Vagina (tissue), 2 donors: ENCODE measurements around the gene DDX56. TPM values are rescaled to one million over a fixed set of nuclear protein-coding genes. Genes with fewer than 3 reads are reported as not detected.

ENCODE experiments used
- DNase-seq, 2 donors: peaks; one replicate each; pipeline ENCODE4 v3.0.0-alpha.2; 2017; ENCODE audit errors: extremely low spot score in 2 of 2
- H3K27ac ChIP-seq: fragments of 200-600 bp; sonication (generic); one replicate; pipeline ENCODE4 v1.5.1; 2019
- H3K27me3 ChIP-seq: fragments of 200-600 bp; sonication (generic); one replicate; pipeline ENCODE4 v1.5.1; 2019
- H3K36me3 ChIP-seq, 2 donors: fragments of 200-600 bp; sonication (generic); one replicate each; pipeline ENCODE4 v1.5.1; 2017 to 2019
- H3K4me1 ChIP-seq: fragments of 200-600 bp; sonication (generic); one replicate; pipeline ENCODE4 v1.5.1; 2019
- H3K4me3 ChIP-seq, 2 donors: fragments of 200-600 bp; sonication (generic); 1 replicate in 1 of 2; 2 replicates in 1 of 2; pipeline ENCODE4 v1.5.1; 2016 to 2019
- H3K9me3 ChIP-seq: fragments of 200-600 bp; sonication (generic); one replicate; pipeline ENCODE4 v1.5.1; 2019
- CTCF ChIP-seq, 3 experiments: fragments of 450-650 bp in 2 of 3; fragments of 200-600 bp in 1 of 3; sonication (generic) in 1 of 3; IDR thresholded peaks; one replicate each; pipeline ENCODE4 v1.5.1; 2017 to 2019; ENCODE audit warnings: antibody characterized with exemption in 3 of 3, mild to moderate bottlenecking in 2 of 3, moderate library complexity in 2 of 3
- POLR2A ChIP-seq, 2 donors: fragments of 450-650 bp; IDR thresholded peaks; one replicate each; pipeline ENCODE4 v1.6.1; 2017; ENCODE audit warnings: antibody characterized with exemption in 2 of 2, mild to moderate bottlenecking in 2 of 2, moderate library complexity in 2 of 2
- POLR2AphosphoS5 ChIP-seq, 2 donors: sonication (generic); formaldehyde crosslinking; IDR thresholded peaks; one replicate each; pipeline ENCODE4 v1.9.0; 2017; ENCODE audit warnings: antibody characterized with exemption in 2 of 2, mild to moderate bottlenecking in 2 of 2, low read depth in 1 of 2; ENCODE audit not compliant: insufficient read depth in 1 of 2
- intact Hi-C: fragments of 100-400 bp; cut with DNase I; formaldehyde crosslinking; loops from one replicate; pipeline ENCODE4 v1.15.1; 2023
- total RNA-seq: library from RNA; depleted of rRNA; stranded (reverse); fragments of >200 nt; gene quantifications from one replicate; pipeline ENCODE4 v1.2.3, GENCODE V29; 2016

Gene DDX56
- total RNA-seq, 1 donor from 2014 or later, result 60.2 TPM

DNA sequence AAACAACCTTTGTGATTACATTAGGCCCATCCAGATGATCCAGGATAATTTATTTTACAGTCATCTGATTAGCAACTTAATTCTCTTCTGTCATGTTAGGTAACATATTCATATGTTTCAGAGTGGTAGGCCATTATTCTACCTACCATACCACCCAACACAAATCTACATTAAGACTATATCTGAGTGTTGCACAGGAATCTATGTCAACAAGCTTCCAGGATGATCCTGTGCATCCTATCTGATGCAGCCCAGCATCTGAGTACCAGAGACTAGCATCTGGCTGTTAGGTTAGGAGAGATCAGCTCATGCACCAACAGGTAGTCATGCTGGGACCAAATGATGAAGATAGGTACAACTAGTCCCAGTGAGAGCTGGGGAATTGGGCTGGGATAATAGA lies 1.3 kb upstream of the DDX56 start:
- Histone ChIP-seq H3K36me3 (peaks cover 0 to 52% of the 10 kb centered on the region in 2 donors), H3K4me3 (no peak overlapping the region), H3K9me3 (no peaks in the 10 kb centered on the region), H3K27me3 (no peaks in the 10 kb centered on the region), H3K4me1 (peaks cover 37% of the 10 kb centered on the region), H3K27ac (no peak overlapping the region)
- no peak for DNase-seq
- intact Hi-C loops, result loop anchor here (10.0 kb wide), 1 partner anchor 410 kb away; no protein-coding TSS in a partner anchor
- TF ChIP-seq POLR2AphosphoS5 (IDR thresholded peaks at IDR 0.05; ENCODE audit: insufficient read depth in 1 of 2, low read depth in 1 of 2) (no peak), POLR2A (IDR thresholded peaks at IDR 0.05) (no peak)

GRCh38 chr7:44574287-44574872 lies 672 bp upstream of the DDX56 start:
- H3K27ac ChIP-seq, result peak overlapping the region; percentile 87
- TF ChIP-seq CTCF (IDR thresholded peaks at IDR 0.05), result no peak
- TF ChIP-seq POLR2A (IDR thresholded peaks at IDR 0.05), result no peak
- peak in 1 of 2 donors; percentile 6 for TF ChIP-seq POLR2AphosphoS5 (IDR thresholded peaks at IDR 0.05; ENCODE audit: insufficient read depth in 1 of 2, low read depth in 1 of 2)
- H3K9me3 ChIP-seq, result no peaks in the 10 kb centered on the region
- H3K36me3 ChIP-seq, result peaks cover 0 to 54% of the 10 kb centered on the region in 2 donors
- intact Hi-C loops, result loop anchor here (10.0 kb wide), 1 partner anchor 410 kb away; no protein-coding TSS in a partner anchor
- DNase-seq, result no peak
- peak overlapping the region; percentile 86 to 99 for H3K4me3 ChIP-seq
- no peaks in the 10 kb centered on the region for H3K27me3 ChIP-seq
- peaks cover 35% of the 10 kb centered on the region for H3K4me1 ChIP-seq

GRCh38 chr7:44572771-44573170 lies 937 bp downstream of the DDX56 start:
- H3K9me3 ChIP-seq, result no peaks in the 10 kb centered on the region
- intact Hi-C loops, result loop anchor here (10.0 kb wide), 1 partner anchor 412 kb away; no protein-coding TSS in a partner anchor
- H3K4me3 ChIP-seq, result peak overlapping the region; percentile 86 to 99
- no peaks in the 10 kb centered on the region for H3K27me3 ChIP-seq
- peaks cover 35% of the 10 kb centered on the region for H3K4me1 ChIP-seq
- H3K36me3 ChIP-seq, result peaks cover 0 to 57% of the 10 kb centered on the region in 2 donors
- no peak for DNase-seq
- no peak for TF ChIP-seq CTCF (IDR thresholded peaks at IDR 0.05)
- no peak for TF ChIP-seq POLR2A (IDR thresholded peaks at IDR 0.05)
- no peak overlapping the region for H3K27ac ChIP-seq

DNA sequence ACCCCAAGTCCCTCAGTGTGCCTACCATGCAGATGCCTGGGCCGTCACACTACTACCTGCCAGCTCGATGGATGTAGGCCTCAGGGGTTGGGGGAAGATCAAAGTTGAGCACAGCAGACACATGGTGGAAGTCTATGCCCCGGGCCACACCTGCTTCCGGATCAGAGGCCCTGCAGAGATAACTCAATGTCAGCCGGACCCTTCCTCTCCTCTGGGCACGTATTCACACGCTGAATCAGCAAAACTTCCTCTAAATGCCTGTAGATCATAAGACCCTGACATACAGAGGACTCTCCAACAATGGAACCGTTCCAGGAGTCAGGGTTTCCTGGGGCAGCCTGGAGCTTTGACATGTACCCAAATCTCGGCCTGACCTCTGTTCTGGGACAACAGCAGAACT lies 3.7 kb downstream of the DDX56 start:
- peaks cover 0 to 64% of the 10 kb centered on the region in 2 donors for H3K36me3 ChIP-seq

More for the DNA sequence above, 3.7 kb downstream of the DDX56 start:
- no peaks in the 10 kb centered on the region for H3K27me3 ChIP-seq
- H3K4me1 ChIP-seq, result peaks cover 32% of the 10 kb centered on the region
- no peak overlapping the region for H3K27ac ChIP-seq
- DNase-seq, result peak in 1 of 2 donors; percentile 52
- H3K9me3 ChIP-seq, result no peaks in the 10 kb centered on the region
- intact Hi-C loops, result loop anchor here (10.0 kb wide), 1 partner anchor 415 kb away; no protein-coding TSS in a partner anchor
- H3K4me3 ChIP-seq, result no peak overlapping the region
- no peak for TF ChIP-seq CTCF (IDR thresholded peaks at IDR 0.05)
- no peak for TF ChIP-seq POLR2AphosphoS5 (IDR thresholded peaks at IDR 0.05; ENCODE audit: insufficient read depth in 1 of 2, low read depth in 1 of 2)
